ENCODE data around the gene PFKFB4.

Gene PFKFB4

GRCh38 chr3:48581621-48582481, 25.2 kb upstream of the PFKFB4 start:
- no peak for DNase-seq

- DNase-seq: no peak
Measured at GRCh38 chr3:48576647-48577046, 20.0 kb upstream of the PFKFB4 start.

GRCh38 chr3:48575366-48575765, 18.8 kb upstream of the PFKFB4 start:
- no peak for DNase-seq

GRCh38 chr3:48573973-48574585, 17.5 kb upstream of the PFKFB4 start:
- DNase-seq: no peak

- no peak for DNase-seq
Measured at GRCh38 chr3:48572517-48572916, 15.9 kb upstream of the PFKFB4 start.

- no peak for DNase-seq
Measured at GRCh38 chr3:48571938-48572337, 15.3 kb upstream of the PFKFB4 start.

- no peak for DNase-seq
Measured at GRCh38 chr3:48569808-48570450, 13.3 kb upstream of the PFKFB4 start.

GRCh38 chr3:48569400-48569799, 12.8 kb upstream of the PFKFB4 start:
- DNase-seq: no peak

GRCh38 chr3:48568476-48568875, 11.9 kb upstream of the PFKFB4 start:
- no peak for DNase-seq

GRCh38 chr3:48567500-48567899, 10.9 kb upstream of the PFKFB4 start:
- no peak for DNase-seq

- no peak for DNase-seq
Measured at GRCh38 chr3:48567090-48567489, 10.5 kb upstream of the PFKFB4 start.

- no peak for DNase-seq
Measured at GRCh38 chr3:48566401-48566760, 9.8 kb upstream of the PFKFB4 start.

GRCh38 chr3:48565591-48566400, 9.2 kb upstream of the PFKFB4 start:
- DNase-seq: peak; percentile 18

GRCh38 chr3:48565186-48565585, 8.6 kb upstream of the PFKFB4 start:
- no peak for DNase-seq

GRCh38 chr3:48564667-48565066, 8.1 kb upstream of the PFKFB4 start:
- no peak for DNase-seq

- peak; percentile 24 for DNase-seq
Measured at GRCh38 chr3:48564022-48564421, 7.4 kb upstream of the PFKFB4 start.

- no peak for DNase-seq
Measured at GRCh38 chr3:48563382-48563918, 6.8 kb upstream of the PFKFB4 start, which contains the start of gene UCN2. Gene UCN2, minus strand, starts transcription at chr3:48563781. Its CDS starts 657 bp downstream, at chr3:48563124.

- DNase-seq: no peak
Measured at GRCh38 chr3:48562367-48563095, 5.9 kb upstream of the PFKFB4 start.

- no peak for DNase-seq
Measured at GRCh38 chr3:48561045-48561736, 4.6 kb upstream of the PFKFB4 start.

GRCh38 chr3:48560648-48561018, 4.0 kb upstream of the PFKFB4 start:
- DNase-seq: no peak

GRCh38 chr3:48558493-48559134, 2.0 kb upstream of the PFKFB4 start:
- DNase-seq: no peak
